OCI-LY7 (cell line): Measurements from ENCODE around the gene PRELID3B. TPM values are rescaled to one million over a fixed set of nuclear protein-coding genes. Genes with fewer than 3 reads are reported as not detected.

Source experiments
- BruUV-seq: library from RNA; stranded (reverse); fragments of 400-500 nt; replicated peaks from 2 replicates; lab custom pipeline; 2021; lab: Mats Ljungman, UMichigan
- CTCF ChIA-PET: fragments of 300-600 bp; sonication (Branson Sonifier 250); formaldehyde crosslinking; loops from one replicate; lab custom pipeline; 2022; ENCODE audit warnings: antibody characterized with exemption; ENCODE audit not compliant: unreplicated experiment; lab: Charles Lee
- POLR2A ChIA-PET: fragments of 300-600 bp; sonication (Branson Sonifier 250); formaldehyde crosslinking; loops from one replicate; lab custom pipeline; 2022; ENCODE audit warnings: antibody characterized with exemption; lab: Charles Lee
- DNase-seq: peaks from one replicate; pipeline ENCODE4 v3.0.0-alpha.2; 2015; ENCODE audit warnings: low spot score
- H2AFZ ChIP-seq: fragments of 200-600 bp; sonication (generic), shearing (Covaris generic); 2 replicates; pipeline ENCODE4 v1.6.1; 2014; ENCODE audit warnings: mild to moderate bottlenecking, antibody characterized with exemption, low read length, moderate library complexity
- H3K27ac ChIP-seq: fragments of 200-600 bp; sonication (generic); 2 replicates; pipeline ENCODE4 v1.5.1; 2014; ENCODE audit warnings: mixed run types, low read depth, mild to moderate bottlenecking, moderate library complexity, low read length, inconsistent platforms; ENCODE audit not compliant: poor library complexity, severe bottlenecking
- H3K36me3 ChIP-seq: fragments of 200-600 bp; sonication (generic); 2 replicates; pipeline ENCODE4 v1.6.1; 2014; ENCODE audit warnings: mild to moderate bottlenecking, antibody characterized with exemption, low read length, moderate library complexity, mixed read lengths; ENCODE audit not compliant: insufficient read depth
- H3K4me1 ChIP-seq: fragments of 200-600 bp; sonication (generic); 2 replicates; pipeline ENCODE4 v1.5.1; 2014; ENCODE audit warnings: mild to moderate bottlenecking, low read length; ENCODE audit not compliant: insufficient read depth, poor library complexity, severe bottlenecking
- H3K4me2 ChIP-seq: fragments of 200-600 bp; sonication (generic); 2 replicates; pipeline ENCODE4 v1.6.1; 2014; ENCODE audit warnings: mild to moderate bottlenecking, low read length
- H3K4me3 ChIP-seq: fragments of 200-600 bp; sonication (generic); 2 replicates; pipeline ENCODE4 v1.5.1; 2014; ENCODE audit warnings: mild to moderate bottlenecking, low read depth, low read length; ENCODE audit not compliant: poor library complexity, severe bottlenecking
- H3K79me2 ChIP-seq: fragments of 200-600 bp; sonication (generic); 2 replicates; pipeline ENCODE4 v1.6.1; 2016; ENCODE audit warnings: low read depth, mild to moderate bottlenecking, low read length, moderate library complexity, mixed read lengths; ENCODE audit not compliant: insufficient read depth
- H3K9me2 ChIP-seq: fragments of 200-600 bp; sonication (generic); 2 replicates; pipeline ENCODE4 v1.6.1; 2016; ENCODE audit warnings: mild to moderate bottlenecking, low read length, mixed read lengths; ENCODE audit not compliant: insufficient read depth
- H3K9me3 ChIP-seq: fragments of 200-600 bp; sonication (generic); 2 replicates; pipeline ENCODE4 v1.6.1; 2014; ENCODE audit warnings: mild to moderate bottlenecking, mixed run types, low read length, mixed read lengths
- H4K20me1 ChIP-seq: fragments of 200-600 bp; sonication (generic); 2 replicates; pipeline ENCODE4 v1.6.1; 2014; ENCODE audit warnings: mild to moderate bottlenecking, antibody characterized with exemption, low read length, moderate library complexity, mixed read lengths; ENCODE audit not compliant: insufficient read depth
- CTCF ChIP-seq: fragments of 200-600 bp; sonication (generic); conservative IDR thresholded peaks from 2 replicates; pipeline ENCODE4 v1.5.1; 2014; ENCODE audit warnings: mild to moderate bottlenecking, antibody characterized with exemption, low read length, moderate library complexity, mixed read lengths
- EZH2phosphoT487 ChIP-seq: fragments of 200-600 bp; sonication (generic); IDR thresholded peaks from 2 replicates; pipeline ENCODE4 v1.6.1; 2018; ENCODE audit warnings: low read depth, borderline replicate concordance, mild to moderate bottlenecking, mixed run types, antibody characterized with exemption, low read length, moderate library complexity, mixed read lengths
- intact Hi-C: fragments of 100-400 bp; cut with micrococcal nuclease; formaldehyde crosslinking; loops from one replicate; pipeline ENCODE4 v1.10.0; 2022; ENCODE audit not compliant: unreplicated experiment
- total RNA-seq, 2 experiments: library from RNA; depleted of rRNA in 1 of 2; stranded (reverse); fragments of >200 nt in 1 of 2; shearing (Covaris generic) in 1 of 2; gene quantifications; 2 replicates each; pipeline ENCODE4 v1.2.3, GENCODE V29; 2014 to 2022

Gene PRELID3B
- total RNA-seq, 2 experiments from 2014 or later: 99.4 to 119 TPM

- no TSS peak for BruUV-seq
- Histone ChIP-seq H2AFZ (no peak overlapping the region), H3K36me3 (peaks cover 70% of the 10 kb centered on the region), H3K9me2 (no peaks in the 10 kb centered on the region), H3K9me3 (no peaks in the 10 kb centered on the region), H3K27ac (no peak overlapping the region), H3K4me2 (no peak overlapping the region), H3K4me1 (peaks cover 9% of the 10 kb centered on the region), H4K20me1 (peaks cover 23% of the 10 kb centered on the region), H3K79me2 (peaks cover 37% of the 10 kb centered on the region), H3K4me3 (no peak overlapping the region)
- TF ChIP-seq CTCF (no peak), EZH2phosphoT487 (no peak)
- ChIA-PET POLR2A (no interaction called here), CTCF (no interaction called here)
- DNase-seq: no peak
- intact Hi-C loops: no loop called here
These were observed 18.5 kb downstream of the PRELID3B start for GRCh38 chr20:59024111-59024530.

- H2AFZ ChIP-seq: no peak overlapping the region
- BruUV-seq: no TSS peak
- TF ChIP-seq CTCF (no peak), EZH2phosphoT487 (no peak)
- H3K4me1 ChIP-seq: peaks cover 4% of the 10 kb centered on the region
- H3K27ac ChIP-seq: no peak overlapping the region
- peaks cover 32% of the 10 kb centered on the region for H3K79me2 ChIP-seq
- H3K4me2 ChIP-seq: no peak overlapping the region
- ChIA-PET CTCF (no interaction called here), POLR2A (no interaction called here)
- no peaks in the 10 kb centered on the region for H3K9me3 ChIP-seq
- intact Hi-C loops: no loop called here
- DNase-seq: no peak
- H3K4me3 ChIP-seq: no peak overlapping the region
- H4K20me1 ChIP-seq: peaks cover 20% of the 10 kb centered on the region
- peaks cover 65% of the 10 kb centered on the region for H3K36me3 ChIP-seq
- H3K9me2 ChIP-seq: no peaks in the 10 kb centered on the region
These were observed 19.0 kb downstream of the PRELID3B start for GRCh38 chr20:59023616-59024015.

- POLR2A ChIA-PET: interaction anchor here (1.6 kb wide), 1 partner anchor 14 kb away, joined by 8 read pairs; no protein-coding TSS in a partner anchor
- Histone ChIP-seq H3K79me2 (peaks cover 23% of the 10 kb centered on the region; the same call in 1 of the 2 replicates), H4K20me1 (peaks cover 13% of the 10 kb centered on the region), H3K4me2 (no peak overlapping the region), H2AFZ (no peak overlapping the region), H3K27ac (no peak overlapping the region), H3K4me1 (no peaks in the 10 kb centered on the region), H3K9me3 (no peaks in the 10 kb centered on the region), H3K36me3 (peaks cover 57% of the 10 kb centered on the region), H3K9me2 (no peaks in the 10 kb centered on the region), H3K4me3 (no peak overlapping the region)
- BruUV-seq: no TSS peak
- intact Hi-C loops: no loop called here
- CTCF ChIA-PET: no interaction called here
- DNase-seq: no peak
- TF ChIP-seq CTCF (no peak), EZH2phosphoT487 (no peak)
These were observed 19.8 kb downstream of the PRELID3B start for GRCh38 chr20:59022754-59023153.
